Measurements from ENCODE around the gene PIGQ. TPM values are rescaled to one million over a fixed set of nuclear protein-coding genes. Genes with fewer than 3 reads are reported as not detected.

PIGQ gene
- total and polyA plus RNA-seq, 2 of the 13 experiments (the other 11 are each of a cell fraction or from before 2014, with no cell fraction given), result 7.7 to 19.7 TPM

DNA sequence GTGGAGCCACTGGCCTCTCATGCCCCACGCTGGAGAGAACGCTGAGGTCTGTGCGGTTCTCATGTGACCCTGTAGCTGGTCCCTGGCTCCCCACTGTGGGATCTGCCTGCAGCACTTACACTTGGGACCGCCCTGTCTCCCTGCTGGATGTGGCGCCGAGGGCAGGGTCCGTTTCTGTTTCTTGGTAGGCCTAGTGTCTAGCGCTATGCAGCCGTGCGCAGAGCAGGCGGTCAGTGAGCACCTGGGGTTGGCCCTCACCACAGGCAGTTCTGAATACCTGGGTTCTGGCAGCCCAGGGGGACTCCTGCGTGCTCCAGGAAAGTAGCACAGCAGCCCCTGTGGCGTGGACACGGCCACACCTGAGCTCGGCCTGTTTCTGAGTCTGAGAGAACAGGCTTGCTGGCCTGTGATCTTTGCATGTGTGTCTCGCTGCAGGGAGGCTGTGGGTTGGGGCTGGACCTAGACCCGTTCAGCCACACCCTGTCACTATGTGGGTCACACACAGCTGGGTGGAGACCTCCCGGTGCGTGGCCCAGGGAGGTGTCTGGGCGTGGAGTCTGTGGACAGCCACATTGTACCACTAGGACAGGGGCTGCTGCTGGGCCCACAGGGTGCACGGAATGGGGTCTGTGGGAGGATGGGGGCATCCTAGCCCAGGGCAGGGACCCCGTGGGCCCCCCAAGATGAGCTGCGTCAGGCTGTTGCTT is 39.5 kb upstream of the PIGQ start:
- peak overlapping the region; percentile 91; the same call in 1 of the 2 replicates for H3K4me2 ChIP-seq (ENCODE audit: low read depth, low read length)
- no peak overlapping the region for H2AFZ ChIP-seq (ENCODE audit: low read length)
- no peak overlapping the region for H3K27ac ChIP-seq (ENCODE audit: extremely low read length, insufficient read depth, low read length)
- H3K27me3 ChIP-seq (ENCODE audit: control insufficient read depth in 1 of 2, insufficient read depth in 2 of 2, low read length in 2 of 2), result no peaks in the 10 kb centered on the region; a peak in 1 of 5 replicates
- H4K20me1 ChIP-seq (ENCODE audit: insufficient read depth, low read length), result peaks cover 18% of the 10 kb centered on the region; the same call in 1 of the 2 replicates
- H3K79me2 ChIP-seq (ENCODE audit: insufficient read depth, low read length), result peaks cover 84% of the 10 kb centered on the region
- no peaks in the 10 kb centered on the region for H3K9me3 ChIP-seq (ENCODE audit: low read length)
- 100% methylated on average over 1 of the region's 23 CpGs for WGBS (ENCODE audit: low lambda C conversion rate)
- H3K9ac ChIP-seq (ENCODE audit: insufficient read depth, low read depth, low read length), result no peak overlapping the region
- no TSS peak for BruUV-seq (replicated peaks)
- TF ChIP-seq, protein P1, sequence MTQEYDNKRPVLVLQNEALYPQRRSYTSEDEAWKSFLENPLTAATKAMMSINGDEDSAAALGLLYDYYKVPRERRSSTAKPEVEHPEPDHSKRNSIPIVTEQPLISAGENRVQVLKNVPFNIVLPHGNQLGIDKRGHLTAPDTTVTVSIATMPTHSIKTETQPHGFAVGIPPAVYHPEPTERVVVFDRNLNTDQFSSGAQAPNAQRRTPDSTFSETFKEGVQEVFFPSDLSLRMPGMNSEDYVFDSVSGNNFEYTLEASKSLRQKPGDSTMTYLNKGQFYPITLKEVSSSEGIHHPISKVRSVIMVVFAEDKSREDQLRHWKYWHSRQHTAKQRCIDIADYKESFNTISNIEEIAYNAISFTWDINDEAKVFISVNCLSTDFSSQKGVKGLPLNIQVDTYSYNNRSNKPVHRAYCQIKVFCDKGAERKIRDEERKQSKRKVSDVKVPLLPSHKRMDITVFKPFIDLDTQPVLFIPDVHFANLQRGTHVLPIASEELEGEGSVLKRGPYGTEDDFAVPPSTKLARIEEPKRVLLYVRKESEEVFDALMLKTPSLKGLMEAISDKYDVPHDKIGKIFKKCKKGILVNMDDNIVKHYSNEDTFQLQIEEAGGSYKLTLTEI (CRISPR knock-in tag; conservative IDR thresholded peaks at IDR 0.05), result no peak
- TF ChIP-seq ZNF652 (CRISPR knock-in tag; IDR thresholded peaks at IDR 0.05; ENCODE audit: borderline replicate concordance, low read depth) (no peak), ARNT (IDR thresholded peaks at IDR 0.05) (no peak), ZNF274 (CRISPR knock-in tag; IDR thresholded peaks at IDR 0.05) (no peak), NKX3-1 (CRISPR knock-in tag; IDR thresholded peaks at IDR 0.05) (no peak), ZNF766 (CRISPR knock-in tag; IDR thresholded peaks at IDR 0.05; ENCODE audit: borderline replicate concordance) (no peak), FOSL1 (CRISPR knock-in tag; IDR thresholded peaks at IDR 0.05; ENCODE audit: borderline replicate concordance) (no peak), SIX4 (CRISPR knock-in tag; IDR thresholded peaks at IDR 0.05) (no peak), ZBTB38 (CRISPR knock-in tag; IDR thresholded peaks at IDR 0.05) (peak; percentile 67; the same call in 1 of the 2 replicates), ZNF326 (CRISPR knock-in tag; IDR thresholded peaks at IDR 0.05; ENCODE audit: borderline replicate concordance) (no peak), CENPT (CRISPR knock-in tag; IDR thresholded peaks at IDR 0.05; ENCODE audit: low read depth) (no peak), KLF12 (CRISPR knock-in tag; IDR thresholded peaks at IDR 0.05; ENCODE audit: borderline replicate concordance) (no peak), AGO2 (optimal IDR thresholded peaks at IDR 0.05; ENCODE audit: low read depth, low read length) (peak; percentile 78)
- TF ChIP-seq, protein P2, sequence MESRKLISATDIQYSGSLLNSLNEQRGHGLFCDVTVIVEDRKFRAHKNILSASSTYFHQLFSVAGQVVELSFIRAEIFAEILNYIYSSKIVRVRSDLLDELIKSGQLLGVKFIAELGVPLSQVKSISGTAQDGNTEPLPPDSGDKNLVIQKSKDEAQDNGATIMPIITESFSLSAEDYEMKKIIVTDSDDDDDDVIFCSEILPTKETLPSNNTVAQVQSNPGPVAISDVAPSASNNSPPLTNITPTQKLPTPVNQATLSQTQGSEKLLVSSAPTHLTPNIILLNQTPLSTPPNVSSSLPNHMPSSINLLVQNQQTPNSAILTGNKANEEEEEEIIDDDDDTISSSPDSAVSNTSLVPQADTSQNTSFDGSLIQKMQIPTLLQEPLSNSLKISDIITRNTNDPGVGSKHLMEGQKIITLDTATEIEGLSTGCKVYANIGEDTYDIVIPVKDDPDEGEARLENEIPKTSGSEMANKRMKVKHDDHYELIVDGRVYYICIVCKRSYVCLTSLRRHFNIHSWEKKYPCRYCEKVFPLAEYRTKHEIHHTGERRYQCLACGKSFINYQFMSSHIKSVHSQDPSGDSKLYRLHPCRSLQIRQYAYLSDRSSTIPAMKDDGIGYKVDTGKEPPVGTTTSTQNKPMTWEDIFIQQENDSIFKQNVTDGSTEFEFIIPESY (CRISPR knock-in tag; IDR thresholded peaks at IDR 0.05), result peak; percentile 77
- TF ChIP-seq, protein P3, sequence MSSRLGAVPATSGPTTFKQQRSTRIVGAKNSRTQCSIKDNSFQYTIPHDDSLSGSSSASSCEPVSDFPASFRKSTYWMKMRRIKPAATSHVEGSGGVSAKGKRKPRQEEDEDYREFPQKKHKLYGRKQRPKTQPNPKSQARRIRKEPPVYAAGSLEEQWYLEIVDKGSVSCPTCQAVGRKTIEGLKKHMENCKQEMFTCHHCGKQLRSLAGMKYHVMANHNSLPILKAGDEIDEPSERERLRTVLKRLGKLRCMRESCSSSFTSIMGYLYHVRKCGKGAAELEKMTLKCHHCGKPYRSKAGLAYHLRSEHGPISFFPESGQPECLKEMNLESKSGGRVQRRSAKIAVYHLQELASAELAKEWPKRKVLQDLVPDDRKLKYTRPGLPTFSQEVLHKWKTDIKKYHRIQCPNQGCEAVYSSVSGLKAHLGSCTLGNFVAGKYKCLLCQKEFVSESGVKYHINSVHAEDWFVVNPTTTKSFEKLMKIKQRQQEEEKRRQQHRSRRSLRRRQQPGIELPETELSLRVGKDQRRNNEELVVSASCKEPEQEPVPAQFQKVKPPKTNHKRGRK (CRISPR knock-in tag; IDR thresholded peaks at IDR 0.05), result no peak
- TF ChIP-seq, protein P4, sequence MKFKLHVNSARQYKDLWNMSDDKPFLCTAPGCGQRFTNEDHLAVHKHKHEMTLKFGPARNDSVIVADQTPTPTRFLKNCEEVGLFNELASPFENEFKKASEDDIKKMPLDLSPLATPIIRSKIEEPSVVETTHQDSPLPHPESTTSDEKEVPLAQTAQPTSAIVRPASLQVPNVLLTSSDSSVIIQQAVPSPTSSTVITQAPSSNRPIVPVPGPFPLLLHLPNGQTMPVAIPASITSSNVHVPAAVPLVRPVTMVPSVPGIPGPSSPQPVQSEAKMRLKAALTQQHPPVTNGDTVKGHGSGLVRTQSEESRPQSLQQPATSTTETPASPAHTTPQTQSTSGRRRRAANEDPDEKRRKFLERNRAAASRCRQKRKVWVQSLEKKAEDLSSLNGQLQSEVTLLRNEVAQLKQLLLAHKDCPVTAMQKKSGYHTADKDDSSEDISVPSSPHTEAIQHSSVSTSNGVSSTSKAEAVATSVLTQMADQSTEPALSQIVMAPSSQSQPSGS (CRISPR knock-in tag; IDR thresholded peaks at IDR 0.05), result no peak
- TF ChIP-seq, protein P5, sequence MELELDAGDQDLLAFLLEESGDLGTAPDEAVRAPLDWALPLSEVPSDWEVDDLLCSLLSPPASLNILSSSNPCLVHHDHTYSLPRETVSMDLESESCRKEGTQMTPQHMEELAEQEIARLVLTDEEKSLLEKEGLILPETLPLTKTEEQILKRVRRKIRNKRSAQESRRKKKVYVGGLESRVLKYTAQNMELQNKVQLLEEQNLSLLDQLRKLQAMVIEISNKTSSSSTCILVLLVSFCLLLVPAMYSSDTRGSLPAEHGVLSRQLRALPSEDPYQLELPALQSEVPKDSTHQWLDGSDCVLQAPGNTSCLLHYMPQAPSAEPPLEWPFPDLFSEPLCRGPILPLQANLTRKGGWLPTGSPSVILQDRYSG (CRISPR knock-in tag; IDR thresholded peaks at IDR 0.05), result no peak
- peak overlapping the region in 2 of 3 experiments; percentile 12 to 96; a peak in 3 of 6 replicates for H3K4me3 ChIP-seq (replicated peaks in 1 of 3; ENCODE audit: insufficient read depth in 1 of 3, low read depth in 2 of 3, low read length in 3 of 3)
- ATAC-seq (no peak), FAIRE-seq (no peak), DNase-seq (ENCODE audit: low spot score) (no peak)
- CTCF ChIA-PET (ENCODE audit: low intra/inter-chr PET ratio, low total read pairs), result no interaction called here
- POLR2A ChIA-PET, result interaction anchor here (1.6 kb wide), 1 partner anchor 13 kb away, joined by 6 read pairs; no protein-coding TSS in a partner anchor
- intact Hi-C loops (cut with micrococcal nuclease; ENCODE audit: unreplicated experiment) (loop anchor here (5.0 kb wide), 1 partner anchor 37 kb away; the partner anchor contains the start of genes NHLRC4 and PIGQ), in situ Hi-C loops (cut with HindIII; ENCODE audit: extremely low pct_ligation_motif_present, low pct_unique_long_range_greater_than_20kb) (no loop called here)
- H3K4me1 ChIP-seq (ENCODE audit: insufficient read depth, low read length), result peaks cover 67% of the 10 kb centered on the region
- peaks cover 2 to 3% of the 10 kb centered on the region in 2 experiments; a peak in 2 of 5 replicates for H3K36me3 ChIP-seq (replicated peaks in 1 of 2; ENCODE audit: control insufficient read depth in 1 of 2, insufficient read depth in 2 of 2, low read length in 2 of 2)

Measured in HepG2 (cell line).